Ishikawa (cell line): ENCODE measurements around the gene HS3ST6.
A peak's percentile ranks its signal among the peaks of the same experiment; 100 is the strongest.

Source experiments
- EP300 ChIP-seq: IDR thresholded peaks from 2 replicates; pipeline ENCODE4 v1.6.1; 2012; ENCODE audit warnings: borderline replicate concordance
- FOXM1 ChIP-seq: IDR thresholded peaks from 2 replicates; pipeline ENCODE4 v1.6.1; 2012; ENCODE audit warnings: low read depth, borderline replicate concordance
- MAX ChIP-seq: IDR thresholded peaks from 2 replicates; pipeline ENCODE4 v1.6.1; 2012
- NFIC ChIP-seq: IDR thresholded peaks from 2 replicates; pipeline ENCODE4 v1.6.1; 2012
- RAD21 ChIP-seq: IDR thresholded peaks from 2 replicates; pipeline ENCODE4 v1.6.1; 2012; ENCODE audit warnings: low read depth
- REST ChIP-seq: IDR thresholded peaks from 2 replicates; pipeline ENCODE4 v1.6.1; 2012; ENCODE audit warnings: low read depth, mild to moderate bottlenecking
- TAF1 ChIP-seq: IDR thresholded peaks from 2 replicates; pipeline ENCODE4 v1.6.1; 2012; ENCODE audit warnings: low read depth, mild to moderate bottlenecking
- TCF12 ChIP-seq: IDR thresholded peaks from 2 replicates; pipeline ENCODE4 v1.6.1; 2012; ENCODE audit warnings: low read depth
- USF1 ChIP-seq: IDR thresholded peaks from 2 replicates; pipeline ENCODE4 v1.6.1; 2012

GRCh38 chr16:1890708-1891050 is 27.5 kb downstream of the HS3ST6 start:
- TF ChIP-seq RAD21 (no peak), EP300 (no peak), NFIC (no peak), USF1 (peak; percentile 23; the same call in 1 of the 2 replicates), TAF1 (no peak), TCF12 (no peak), REST (no peak), FOXM1 (no peak), MAX (0 out of 2 replicates have a peak, but pooled peaks have one; percentile 1)
